Mesothelial cell of epicardium (in vitro differentiated cells): ENCODE data around the gene COA3. TPM values are rescaled to one million over a fixed set of nuclear protein-coding genes. Genes with fewer than 3 reads are reported as not detected.
A peak's percentile ranks its signal among the peaks of the same experiment; 100 is the strongest.

Source experiments
- DNase-seq, 2 experiments: peaks; one replicate each; pipeline ENCODE4 v3.0.0; 2021; ENCODE audit warnings: low spot score in 2 of 2; ENCODE audit not compliant: unreplicated experiment in 2 of 2
- H3K27ac Mint-ChIP-seq: 2 replicates; pipeline ENCODE4 v1.8.0; 2021; ENCODE audit warnings: mixed read lengths
- H3K27me3 Mint-ChIP-seq: 2 replicates; pipeline ENCODE4 v1.8.0; 2021; ENCODE audit warnings: low read depth, mixed read lengths
- H3K36me3 Mint-ChIP-seq: 2 replicates; pipeline ENCODE4 v1.8.0; 2021; ENCODE audit warnings: mixed read lengths
- H3K4me1 Mint-ChIP-seq: 2 replicates; pipeline ENCODE4 v1.8.0; 2021; ENCODE audit warnings: mixed read lengths
- H3K4me3 Mint-ChIP-seq: 2 replicates; pipeline ENCODE4 v1.8.0; 2021; ENCODE audit warnings: mild to moderate bottlenecking, moderate library complexity, mixed read lengths
- H3K9me3 Mint-ChIP-seq: 2 replicates; pipeline ENCODE4 v1.8.0; 2021; ENCODE audit warnings: mixed read lengths
- total RNA-seq: library from RNA; stranded (reverse); gene quantifications from 3 replicates; pipeline ENCODE4 v1.2.1, GENCODE V29; 2021
- TF ChIP-seq, protein P1 (sequence below): fragments of 200-600 bp; sonication (generic); IDR thresholded peaks from one replicate; pipeline ENCODE4 v1.5.0; 2021; ENCODE audit warnings: antibody characterized with exemption; ENCODE audit not compliant: unreplicated experiment

Gene COA3
- 52.4 to 57.4 TPM (median 54.3 TPM) in 3 replicates for total RNA-seq

DNA sequence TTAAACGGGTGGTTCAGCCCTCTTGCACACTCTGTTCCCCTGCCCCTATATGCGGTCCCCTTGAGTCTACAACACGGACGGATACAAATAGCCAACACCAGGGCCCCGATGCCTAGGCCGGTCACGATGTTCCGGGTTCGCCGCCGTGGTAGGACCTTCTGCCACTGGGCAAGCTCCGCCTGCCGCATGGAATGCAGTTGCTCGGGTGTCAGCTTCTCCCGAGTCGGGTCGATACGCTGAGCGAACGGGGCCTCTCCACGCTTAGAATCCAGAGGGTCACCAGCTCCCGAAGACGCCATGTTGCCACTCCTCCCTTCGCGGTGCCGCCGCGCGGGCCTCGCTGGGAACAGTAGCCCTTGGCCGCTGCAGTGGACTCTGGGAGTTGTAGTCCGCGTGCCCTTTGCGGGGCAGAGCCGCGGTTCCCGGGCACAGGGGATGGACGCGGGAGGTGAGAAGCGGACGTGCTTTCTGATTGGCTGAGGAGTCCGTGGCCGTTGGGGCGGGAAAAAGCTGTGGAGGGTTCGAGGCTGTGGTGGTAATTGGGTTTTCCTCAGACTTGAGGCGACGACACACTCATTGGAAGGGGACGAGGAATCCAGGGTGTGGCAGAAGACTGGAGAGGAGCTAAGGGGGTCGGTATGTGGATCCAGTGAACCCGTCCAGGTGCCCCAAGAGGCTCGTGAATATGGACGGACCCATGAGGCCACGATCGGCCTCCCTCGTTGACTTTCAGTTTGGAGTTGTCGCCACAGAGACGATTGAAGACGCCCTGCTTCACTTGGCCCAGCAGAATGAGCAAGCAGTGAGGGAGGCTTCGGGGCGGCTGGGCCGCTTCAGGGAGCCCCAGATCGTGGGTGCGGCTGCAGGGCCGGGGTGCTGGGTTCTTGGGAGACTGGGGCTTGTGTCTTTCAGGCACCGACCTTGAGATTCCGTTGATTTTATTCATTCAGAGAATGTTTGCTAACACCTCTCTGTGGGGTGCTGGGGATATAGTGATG, at the start of gene COA3, which contains the start of gene CNTD1:
TSS of gene COA3 (minus strand) at position 322 of the 998 bp plus-strand sequence. CDS start at position 299, 23 bp downstream.
TSS of gene CNTD1 (plus strand) at position 479 of the 998 bp plus-strand sequence. CDS start at position 686, 207 bp downstream.
- Mint-ChIP-seq H3K27me3 (peaks cover 12% of the 10 kb centered on the region), H3K36me3 (peaks cover 8% of the 10 kb centered on the region), H3K9me3 (no peaks in the 10 kb centered on the region), H3K4me1 (peaks cover 15% of the 10 kb centered on the region), H3K4me3 (peak within 1 kb of the TSS; percentile 91), H3K27ac (peak within 1 kb of the TSS; percentile 87)
- TF ChIP-seq, protein P1, sequence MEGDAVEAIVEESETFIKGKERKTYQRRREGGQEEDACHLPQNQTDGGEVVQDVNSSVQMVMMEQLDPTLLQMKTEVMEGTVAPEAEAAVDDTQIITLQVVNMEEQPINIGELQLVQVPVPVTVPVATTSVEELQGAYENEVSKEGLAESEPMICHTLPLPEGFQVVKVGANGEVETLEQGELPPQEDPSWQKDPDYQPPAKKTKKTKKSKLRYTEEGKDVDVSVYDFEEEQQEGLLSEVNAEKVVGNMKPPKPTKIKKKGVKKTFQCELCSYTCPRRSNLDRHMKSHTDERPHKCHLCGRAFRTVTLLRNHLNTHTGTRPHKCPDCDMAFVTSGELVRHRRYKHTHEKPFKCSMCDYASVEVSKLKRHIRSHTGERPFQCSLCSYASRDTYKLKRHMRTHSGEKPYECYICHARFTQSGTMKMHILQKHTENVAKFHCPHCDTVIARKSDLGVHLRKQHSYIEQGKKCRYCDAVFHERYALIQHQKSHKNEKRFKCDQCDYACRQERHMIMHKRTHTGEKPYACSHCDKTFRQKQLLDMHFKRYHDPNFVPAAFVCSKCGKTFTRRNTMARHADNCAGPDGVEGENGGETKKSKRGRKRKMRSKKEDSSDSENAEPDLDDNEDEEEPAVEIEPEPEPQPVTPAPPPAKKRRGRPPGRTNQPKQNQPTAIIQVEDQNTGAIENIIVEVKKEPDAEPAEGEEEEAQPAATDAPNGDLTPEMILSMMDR: no peak
- DNase-seq: peak; percentile 58 to 79

DNA sequence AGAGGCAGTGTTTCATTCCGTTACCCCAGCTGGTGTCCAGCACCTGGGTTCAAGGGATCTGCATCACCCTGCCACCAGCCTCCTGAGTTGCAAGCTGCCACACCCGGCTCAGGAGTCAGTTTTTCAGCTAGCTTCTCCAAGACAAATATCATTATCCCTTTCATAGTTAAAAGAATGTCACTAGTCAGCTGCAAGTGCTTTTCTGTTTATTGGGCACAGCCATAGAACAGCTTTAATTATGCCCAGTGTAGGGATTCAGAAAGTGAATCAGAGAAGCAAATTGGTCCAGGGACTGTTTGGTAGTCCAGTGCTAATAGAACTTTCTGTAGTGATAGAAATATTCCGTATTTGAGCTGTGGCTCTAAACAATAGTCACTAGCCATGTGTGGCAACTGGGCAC, 49.6 kb upstream of the COA3 start:
- peaks cover 3% of the 10 kb centered on the region for H3K36me3 Mint-ChIP-seq

DNA sequence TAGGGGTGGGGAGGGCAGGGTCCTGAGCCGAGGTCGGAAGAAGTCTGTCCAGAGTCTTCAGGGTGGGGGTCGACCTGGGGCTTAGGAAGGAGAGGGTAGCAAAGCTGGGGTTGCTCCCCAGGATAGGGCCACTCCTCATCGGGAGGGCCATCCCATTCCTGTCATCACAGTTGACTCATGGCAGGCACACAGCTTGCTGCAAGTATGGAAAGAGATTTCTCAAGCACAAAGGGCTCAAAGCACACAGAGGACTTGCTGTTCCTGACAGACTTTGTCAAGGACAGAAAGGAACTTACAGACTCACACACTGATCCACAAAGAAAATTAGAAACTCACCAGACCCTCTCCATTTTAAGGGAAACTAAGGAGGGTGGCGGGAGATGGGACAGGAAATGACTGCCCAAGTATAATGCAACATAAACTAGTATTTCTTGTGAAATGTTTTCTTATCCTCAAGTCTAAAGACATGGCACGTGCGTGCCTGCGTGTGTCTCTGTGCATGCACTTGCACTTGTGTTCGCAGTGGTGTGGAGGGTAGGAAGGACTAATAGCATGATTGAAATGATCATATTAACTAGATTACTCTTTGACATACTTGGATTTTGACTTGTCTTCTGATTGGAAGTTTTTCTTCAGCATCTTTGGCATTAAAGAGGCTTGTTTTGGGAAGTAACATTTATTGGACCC, 48.2 kb upstream of the COA3 start:
- H3K27me3 Mint-ChIP-seq: peaks cover 4% of the 10 kb centered on the region
- TF ChIP-seq, protein P1: no peak
- DNase-seq: no peak
- no peaks in the 10 kb centered on the region for H3K9me3 Mint-ChIP-seq
- H3K4me1 Mint-ChIP-seq: no peaks in the 10 kb centered on the region
- no peak overlapping the region for H3K27ac Mint-ChIP-seq
- H3K36me3 Mint-ChIP-seq: peaks cover 7% of the 10 kb centered on the region
- no peak overlapping the region for H3K4me3 Mint-ChIP-seq

More for the DNA sequence above, 49.6 kb upstream of the COA3 start:
- no peak for DNase-seq
- Mint-ChIP-seq H3K4me3 (no peak overlapping the region), H3K9me3 (no peaks in the 10 kb centered on the region), H3K27me3 (peaks cover 4% of the 10 kb centered on the region), H3K4me1 (no peaks in the 10 kb centered on the region), H3K27ac (no peak overlapping the region)
- TF ChIP-seq, protein P1: no peak

DNA sequence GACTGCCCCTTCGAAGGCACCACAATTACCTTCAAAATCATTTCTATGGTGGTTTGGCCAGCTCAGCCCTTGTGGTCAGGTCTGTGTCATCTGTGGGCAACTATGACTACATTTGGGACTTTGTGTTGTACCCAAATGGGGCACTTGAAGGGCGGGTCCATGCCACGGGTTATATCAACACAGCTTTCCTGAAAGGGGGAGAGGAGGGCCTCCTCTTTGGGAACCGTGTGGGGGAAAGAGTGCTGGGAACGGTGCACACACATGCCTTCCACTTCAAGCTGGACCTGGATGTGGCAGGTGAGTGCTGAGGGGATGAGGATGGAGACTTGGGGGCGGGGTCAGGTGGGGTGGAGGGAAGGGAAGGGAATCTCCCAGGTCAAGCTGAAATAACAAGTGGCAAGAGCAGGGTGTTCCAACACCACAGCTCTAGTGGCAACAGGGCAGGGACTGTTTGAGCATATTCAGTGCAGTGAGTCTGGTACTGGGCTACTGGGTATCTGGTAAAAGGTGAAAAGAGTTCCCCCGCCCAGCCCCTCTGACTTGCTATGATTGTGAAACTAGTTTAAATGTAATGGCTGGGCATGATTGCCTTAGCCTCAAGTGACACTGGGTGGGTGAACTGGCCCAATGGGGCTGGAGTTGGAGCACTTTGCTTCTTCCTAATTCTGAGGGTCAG, 47.6 kb upstream of the COA3 start:
- no peak for DNase-seq
- Mint-ChIP-seq H3K36me3 (peaks cover 7% of the 10 kb centered on the region), H3K27me3 (peaks cover 4% of the 10 kb centered on the region), H3K27ac (no peak overlapping the region), H3K4me3 (no peak overlapping the region), H3K9me3 (no peaks in the 10 kb centered on the region), H3K4me1 (no peaks in the 10 kb centered on the region)
- TF ChIP-seq, protein P1: no peak

GRCh38 chr17:42845556-42845917, 47.0 kb upstream of the COA3 start:
- Mint-ChIP-seq H3K27me3 (peaks cover 4% of the 10 kb centered on the region), H3K4me3 (no peak overlapping the region), H3K9me3 (no peaks in the 10 kb centered on the region), H3K36me3 (peaks cover 7% of the 10 kb centered on the region), H3K4me1 (no peaks in the 10 kb centered on the region), H3K27ac (no peak overlapping the region)
- no peak for DNase-seq
- TF ChIP-seq, protein P1: no peak
